Progenitor cell of endocrine pancreas (in vitro differentiated cells): ENCODE data around the gene VDR. TPM values are rescaled to one million over a fixed set of nuclear protein-coding genes. Genes with fewer than 3 reads are reported as not detected.
A peak's percentile ranks its signal among the peaks of the same experiment; 100 is the strongest.
"Not testable (repeated sequence)": the region's sequence is repeated elsewhere in the genome, so short reads cannot be mapped to it uniquely, and the experiment has no call there.

Source experiments
- DNase-seq: peaks from one replicate; pipeline ENCODE4 v3.0.0; 2021; ENCODE audit warnings: low spot score; ENCODE audit not compliant: unreplicated experiment
- H3K27ac Mint-ChIP-seq: 2 replicates; pipeline ENCODE4 v1.8.0; 2021; ENCODE audit warnings: mild to moderate bottlenecking, moderate library complexity, mixed read lengths
- H3K27me3 Mint-ChIP-seq: 2 replicates; pipeline ENCODE4 v1.8.0; 2021; ENCODE audit warnings: mixed read lengths
- H3K36me3 Mint-ChIP-seq: 2 replicates; pipeline ENCODE4 v1.8.0; 2022; ENCODE audit warnings: mixed read lengths; ENCODE audit not compliant: insufficient read depth
- H3K4me1 Mint-ChIP-seq: 2 replicates; pipeline ENCODE4 v1.8.0; 2021; ENCODE audit warnings: low read depth, mixed read lengths
- H3K4me3 Mint-ChIP-seq: 2 replicates; pipeline ENCODE4 v1.8.0; 2021; ENCODE audit warnings: low read depth, mild to moderate bottlenecking, moderate library complexity, mixed read lengths
- H3K9me3 Mint-ChIP-seq: 2 replicates; pipeline ENCODE4 v1.8.0; 2021; ENCODE audit warnings: low read depth, mixed read lengths
- CTCF ChIP-seq: fragments of 200-600 bp; sonication (generic); IDR thresholded peaks from one replicate; pipeline ENCODE4 v1.5.0; 2021; ENCODE audit warnings: antibody characterized with exemption, mild to moderate bottlenecking; ENCODE audit not compliant: unreplicated experiment
- total RNA-seq: library from RNA; stranded (reverse); gene quantifications from 2 replicates; pipeline ENCODE4 v1.2.1, GENCODE V29; 2021

VDR gene
- total RNA-seq, 1 donor from 2014 or later: 0.31 TPM

GRCh38 chr12:47818007-47818376 lies 86.8 kb downstream of the VDR start:
- Mint-ChIP-seq H3K27ac (peak overlapping the region; percentile 91), H3K4me1 (peaks cover 47% of the 10 kb centered on the region), H3K4me3 (peak overlapping the region; percentile 80), H3K9me3 (no peaks in the 10 kb centered on the region), H3K27me3 (no peaks in the 10 kb centered on the region), H3K36me3 (peaks cover 2% of the 10 kb centered on the region)
- TF ChIP-seq CTCF: no peak
- no peak for DNase-seq

- TF ChIP-seq CTCF: peak; percentile 6
- H3K4me3 Mint-ChIP-seq: peak overlapping the region; percentile 80
- DNase-seq: no peak
Measured at GRCh38 chr12:47817272-47818006, 87.4 kb downstream of the VDR start.

GRCh38 chr12:47816403-47817271 lies 88.2 kb downstream of the VDR start:
- Mint-ChIP-seq H3K4me1 (peaks cover 46% of the 10 kb centered on the region), H3K9me3 (no peaks in the 10 kb centered on the region)
- no peak for TF ChIP-seq CTCF

More at GRCh38 chr12:47817272-47818006, 87.4 kb downstream of the VDR start:
- Mint-ChIP-seq H3K36me3 (peaks cover 2% of the 10 kb centered on the region), H3K4me1 (peaks cover 50% of the 10 kb centered on the region), H3K27ac (peak overlapping the region; percentile 36), H3K27me3 (no peaks in the 10 kb centered on the region), H3K9me3 (no peaks in the 10 kb centered on the region)

GRCh38 chr12:47815447-47815846 lies 89.3 kb downstream of the VDR start:
- H3K9me3 Mint-ChIP-seq, H3K27ac Mint-ChIP-seq, H3K36me3 Mint-ChIP-seq, H3K27me3 Mint-ChIP-seq, DNase-seq, H3K4me3 Mint-ChIP-seq: not testable (repeated sequence)
- peaks cover 37% of the 10 kb centered on the region for H3K4me1 Mint-ChIP-seq

More at GRCh38 chr12:47816403-47817271, 88.2 kb downstream of the VDR start:
- no peak for DNase-seq
- no peaks in the 10 kb centered on the region for H3K27me3 Mint-ChIP-seq
- H3K36me3 Mint-ChIP-seq: peaks cover 2% of the 10 kb centered on the region
- peak overlapping the region; percentile 80 for H3K4me3 Mint-ChIP-seq
- H3K27ac Mint-ChIP-seq: peak overlapping the region; percentile 86

GRCh38 chr12:47814539-47815170 lies 90.1 kb downstream of the VDR start:
- H3K27ac Mint-ChIP-seq: no peak overlapping the region
- no peaks in the 10 kb centered on the region for H3K27me3 Mint-ChIP-seq
- DNase-seq: no peak
- no peak overlapping the region for H3K4me3 Mint-ChIP-seq
- peaks cover 35% of the 10 kb centered on the region for H3K4me1 Mint-ChIP-seq
- no peaks in the 10 kb centered on the region for H3K9me3 Mint-ChIP-seq
- peaks cover 2% of the 10 kb centered on the region for H3K36me3 Mint-ChIP-seq
- TF ChIP-seq CTCF: no peak
